OCI-LY3 (cell line): Measurements from ENCODE around the gene PRKAA2.

Experiments used
- EZH2phosphoT487 ChIP-seq: fragments of 200-600 bp; shearing (Covaris generic); IDR thresholded peaks from 2 replicates; pipeline ENCODE4 v1.6.1; 2018; ENCODE audit warnings: antibody characterized with exemption, mixed run types, low read depth
- TF ChIP-seq, protein P1 (sequence below): fragments of 200-600, 300-600 bp; sonication (generic); IDR thresholded peaks from 2 replicates; pipeline ENCODE4 v1.5.1; 2014; ENCODE audit warnings: antibody characterized with exemption, low read length, low read depth

DNA sequence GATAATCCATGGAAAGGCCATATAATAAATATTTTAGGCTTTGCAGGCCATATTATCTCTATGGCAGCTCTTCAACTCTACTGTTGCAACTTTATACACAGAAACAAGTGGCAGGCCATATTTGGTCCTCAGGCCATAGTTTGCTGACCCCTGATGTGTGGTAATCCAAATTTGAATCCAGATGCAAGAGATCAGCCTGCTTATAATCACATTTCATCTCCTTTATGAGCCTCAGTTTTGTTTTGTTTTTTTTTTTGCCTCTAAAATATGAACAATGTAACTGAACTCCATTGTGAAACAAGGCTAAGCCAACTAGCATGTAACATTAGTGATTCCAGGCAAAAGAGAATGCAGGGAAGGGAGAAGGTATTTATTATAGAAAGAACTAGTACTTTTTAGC lies 81.6 kb downstream of the PRKAA2 start:
- TF ChIP-seq, protein P1, sequence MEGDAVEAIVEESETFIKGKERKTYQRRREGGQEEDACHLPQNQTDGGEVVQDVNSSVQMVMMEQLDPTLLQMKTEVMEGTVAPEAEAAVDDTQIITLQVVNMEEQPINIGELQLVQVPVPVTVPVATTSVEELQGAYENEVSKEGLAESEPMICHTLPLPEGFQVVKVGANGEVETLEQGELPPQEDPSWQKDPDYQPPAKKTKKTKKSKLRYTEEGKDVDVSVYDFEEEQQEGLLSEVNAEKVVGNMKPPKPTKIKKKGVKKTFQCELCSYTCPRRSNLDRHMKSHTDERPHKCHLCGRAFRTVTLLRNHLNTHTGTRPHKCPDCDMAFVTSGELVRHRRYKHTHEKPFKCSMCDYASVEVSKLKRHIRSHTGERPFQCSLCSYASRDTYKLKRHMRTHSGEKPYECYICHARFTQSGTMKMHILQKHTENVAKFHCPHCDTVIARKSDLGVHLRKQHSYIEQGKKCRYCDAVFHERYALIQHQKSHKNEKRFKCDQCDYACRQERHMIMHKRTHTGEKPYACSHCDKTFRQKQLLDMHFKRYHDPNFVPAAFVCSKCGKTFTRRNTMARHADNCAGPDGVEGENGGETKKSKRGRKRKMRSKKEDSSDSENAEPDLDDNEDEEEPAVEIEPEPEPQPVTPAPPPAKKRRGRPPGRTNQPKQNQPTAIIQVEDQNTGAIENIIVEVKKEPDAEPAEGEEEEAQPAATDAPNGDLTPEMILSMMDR: no peak
- no peak for TF ChIP-seq EZH2phosphoT487
